ENCODE measurements around the gene MICAL3.

MICAL3 gene

DNA sequence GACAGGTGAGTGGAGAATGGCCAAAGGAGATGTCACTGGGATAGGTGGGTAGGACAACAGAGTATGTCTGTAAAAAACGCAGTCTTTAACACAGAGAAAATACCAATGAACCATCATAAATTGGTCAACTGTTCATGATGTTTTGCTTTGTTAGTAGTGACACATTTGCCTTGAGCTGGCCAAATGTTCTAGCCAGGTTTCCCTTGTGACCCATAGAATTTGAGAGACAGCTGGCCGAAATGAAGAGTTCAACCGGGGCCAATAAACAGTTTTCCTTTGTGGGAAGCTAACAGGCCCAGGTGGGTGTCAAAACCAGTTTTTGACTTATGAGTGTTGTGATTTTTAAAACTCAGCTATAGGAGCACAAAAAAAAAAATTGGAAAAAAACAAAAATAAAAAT lies 133.5 kb downstream of the MICAL3 start:
- WGBS (ENCODE audit: extremely low coverage, insufficient coverage, insufficient read length), result no CpG with 5 or more reads among the region's 3 CpGs
- no peak overlapping the region for H3K4me3 ChIP-seq (ENCODE audit: low read depth, low read length)
- H3K4me1 ChIP-seq (ENCODE audit: control insufficient read depth in 1 of 2, insufficient read depth in 2 of 2, low read length in 2 of 2), result peaks cover 0 to 2% of the 10 kb centered on the region in 2 experiments
- H3K18ac ChIP-seq (ENCODE audit: low read length), result no peak overlapping the region
- H3K4ac ChIP-seq (ENCODE audit: low read depth, low read length), result no peak overlapping the region
- H2BK5ac ChIP-seq (ENCODE audit: low read depth, low read length, poor library complexity), result no peak overlapping the region
- DNase-seq, result no peak
- no peaks in the 10 kb centered on the region for H3K27me3 ChIP-seq (ENCODE audit: insufficient read depth, low read length)
- H4K91ac ChIP-seq (ENCODE audit: low read depth, low read length), result no peak overlapping the region
- no peak overlapping the region for H2AFZ ChIP-seq (ENCODE audit: insufficient read depth, low read length, poor library complexity)
- H3K9me3 ChIP-seq (ENCODE audit: insufficient read depth, low read depth, low read length), result no peaks in the 10 kb centered on the region
- H3K36me3 ChIP-seq (ENCODE audit: control insufficient read depth in 1 of 2, insufficient read depth in 2 of 2, low read length in 2 of 2), result peaks cover 12 to 21% of the 10 kb centered on the region in 2 experiments
- H3K9ac ChIP-seq (ENCODE audit: low read length), result no peak overlapping the region
- no peak overlapping the region for H2BK120ac ChIP-seq (ENCODE audit: insufficient read depth, low read length, poor library complexity)
- H3K27ac ChIP-seq (ENCODE audit: low read depth, low read length), result no peak overlapping the region
- no peak overlapping the region for H2AK5ac ChIP-seq (ENCODE audit: low read length)
- H3K4me2 ChIP-seq (ENCODE audit: low read length), result no peak overlapping the region
- H4K12ac ChIP-seq (ENCODE audit: low read depth, low read length), result no peak overlapping the region
- H3K23ac ChIP-seq (ENCODE audit: low read length), result no peak overlapping the region
- no peaks in the 10 kb centered on the region for H3K79me1 ChIP-seq (ENCODE audit: low read length)
- no peaks in the 10 kb centered on the region for H3K79me2 ChIP-seq (ENCODE audit: control insufficient read depth, insufficient read depth, low read length, poor library complexity)
- no peak overlapping the region for H3K14ac ChIP-seq (ENCODE audit: low read length)
- no peak overlapping the region for H4K8ac ChIP-seq (ENCODE audit: low read depth, low read length)
- no peak overlapping the region for H2BK12ac ChIP-seq (ENCODE audit: low read length)

DNA sequence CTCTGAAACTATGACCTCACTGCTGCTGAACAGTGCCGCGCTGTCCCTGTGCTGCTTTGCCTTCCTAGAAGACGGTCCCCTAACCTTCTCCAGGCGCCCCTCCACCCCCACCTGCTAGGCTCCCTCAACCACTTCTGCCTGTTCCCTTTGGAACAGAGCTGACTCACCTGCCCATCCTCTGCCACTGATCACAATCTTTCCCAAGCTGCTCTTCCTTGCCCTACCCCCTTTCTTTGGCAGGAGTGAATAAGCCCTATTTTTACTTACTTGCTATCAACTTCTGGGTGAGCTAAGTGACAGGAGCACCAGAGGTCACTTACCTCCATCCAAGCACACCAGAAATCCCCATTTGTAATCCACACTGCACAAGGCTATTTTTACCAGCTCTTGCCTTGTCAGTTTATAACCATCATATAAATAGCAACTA lies 134.1 kb downstream of the MICAL3 start:
- no peak overlapping the region for H3K14ac ChIP-seq (ENCODE audit: low read length)
- no peak overlapping the region for H3K9ac ChIP-seq (ENCODE audit: low read length)
- H2BK120ac ChIP-seq (ENCODE audit: insufficient read depth, low read length, poor library complexity), result no peak overlapping the region
- H3K79me1 ChIP-seq (ENCODE audit: low read length), result no peaks in the 10 kb centered on the region
- DNase-seq, result no peak
- H3K4me1 ChIP-seq (ENCODE audit: control insufficient read depth in 1 of 2, insufficient read depth in 2 of 2, low read length in 2 of 2), result peaks cover 0 to 2% of the 10 kb centered on the region in 2 experiments
- H4K8ac ChIP-seq (ENCODE audit: low read depth, low read length), result no peak overlapping the region
- H3K4ac ChIP-seq (ENCODE audit: low read depth, low read length), result no peak overlapping the region
- no peak overlapping the region for H4K12ac ChIP-seq (ENCODE audit: low read depth, low read length)
- no peak overlapping the region for H3K23ac ChIP-seq (ENCODE audit: low read length)
- no peak overlapping the region for H2AK5ac ChIP-seq (ENCODE audit: low read length)
- no peak overlapping the region for H3K4me2 ChIP-seq (ENCODE audit: low read length)
- no peak overlapping the region for H2AFZ ChIP-seq (ENCODE audit: insufficient read depth, low read length, poor library complexity)
- H3K9me3 ChIP-seq (ENCODE audit: insufficient read depth, low read depth, low read length), result no peaks in the 10 kb centered on the region
- no peak overlapping the region for H3K4me3 ChIP-seq (ENCODE audit: low read depth, low read length)
- peaks cover 16 to 24% of the 10 kb centered on the region in 2 experiments for H3K36me3 ChIP-seq (ENCODE audit: control insufficient read depth in 1 of 2, insufficient read depth in 2 of 2, low read length in 2 of 2)
- no peak overlapping the region for H4K91ac ChIP-seq (ENCODE audit: low read depth, low read length)
- H3K18ac ChIP-seq (ENCODE audit: low read length), result no peak overlapping the region
- H2BK5ac ChIP-seq (ENCODE audit: low read depth, low read length, poor library complexity), result no peak overlapping the region
- no peaks in the 10 kb centered on the region for H3K79me2 ChIP-seq (ENCODE audit: control insufficient read depth, insufficient read depth, low read length, poor library complexity)
- no peaks in the 10 kb centered on the region for H3K27me3 ChIP-seq (ENCODE audit: insufficient read depth, low read length)
- WGBS (ENCODE audit: extremely low coverage, insufficient coverage, insufficient read length), result no CpG with 5 or more reads among the region's 4 CpGs
- no peak overlapping the region for H2BK12ac ChIP-seq (ENCODE audit: low read length)
- H3K27ac ChIP-seq (ENCODE audit: low read depth, low read length), result no peak overlapping the region

DNA sequence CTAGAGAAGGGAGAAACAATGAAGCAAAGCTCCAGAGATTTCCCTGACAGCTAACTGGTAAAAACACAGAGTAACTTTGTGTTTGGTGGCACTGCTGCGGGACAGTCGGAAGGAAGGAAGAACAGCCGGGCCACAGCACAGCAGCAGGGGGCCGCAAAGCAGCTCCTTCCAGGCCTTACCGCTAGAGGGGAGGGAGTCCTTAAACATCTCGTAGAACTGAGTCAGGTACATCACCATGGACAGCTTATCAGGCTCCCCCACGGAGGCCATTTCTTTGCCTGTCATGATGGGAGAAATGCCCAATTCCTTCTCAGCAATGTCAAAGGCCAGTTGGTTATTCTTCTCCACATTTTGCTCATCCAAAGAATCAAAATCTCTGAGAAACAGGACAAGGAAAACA lies 135.5 kb downstream of the MICAL3 start:
- no peaks in the 10 kb centered on the region for H3K79me1 ChIP-seq (ENCODE audit: low read length)
- no peaks in the 10 kb centered on the region for H3K9me3 ChIP-seq (ENCODE audit: insufficient read depth, low read depth, low read length)
- no peak overlapping the region for H3K4me3 ChIP-seq (ENCODE audit: low read depth, low read length)
- no peak overlapping the region for H3K4ac ChIP-seq (ENCODE audit: low read depth, low read length)
- DNase-seq, result no peak
- H3K36me3 ChIP-seq (ENCODE audit: control insufficient read depth in 1 of 2, insufficient read depth in 2 of 2, low read length in 2 of 2), result peaks cover 16 to 26% of the 10 kb centered on the region in 2 experiments
- H3K4me1 ChIP-seq (ENCODE audit: control insufficient read depth in 1 of 2, insufficient read depth in 2 of 2, low read length in 2 of 2), result peaks cover 4% of the 10 kb centered on the region in 2 experiments
- no peak overlapping the region for H2AK5ac ChIP-seq (ENCODE audit: low read length)
- no peak overlapping the region for H3K27ac ChIP-seq (ENCODE audit: low read depth, low read length)
- no peak overlapping the region for H2BK12ac ChIP-seq (ENCODE audit: low read length)
- H4K8ac ChIP-seq (ENCODE audit: low read depth, low read length), result no peak overlapping the region
- H3K79me2 ChIP-seq (ENCODE audit: control insufficient read depth, insufficient read depth, low read length, poor library complexity), result no peaks in the 10 kb centered on the region
- WGBS (ENCODE audit: extremely low coverage, insufficient coverage, insufficient read length), result no CpG with 5 or more reads among the region's 7 CpGs
- H3K4me2 ChIP-seq (ENCODE audit: low read length), result no peak overlapping the region
- H2BK5ac ChIP-seq (ENCODE audit: low read depth, low read length, poor library complexity), result no peak overlapping the region
- no peak overlapping the region for H3K18ac ChIP-seq (ENCODE audit: low read length)
- H3K23ac ChIP-seq (ENCODE audit: low read length), result no peak overlapping the region
- H2BK120ac ChIP-seq (ENCODE audit: insufficient read depth, low read length, poor library complexity), result no peak overlapping the region
- H2AFZ ChIP-seq (ENCODE audit: insufficient read depth, low read length, poor library complexity), result no peak overlapping the region
- H3K14ac ChIP-seq (ENCODE audit: low read length), result no peak overlapping the region
- no peak overlapping the region for H4K91ac ChIP-seq (ENCODE audit: low read depth, low read length)
- H3K9ac ChIP-seq (ENCODE audit: low read length), result no peak overlapping the region
- H3K27me3 ChIP-seq (ENCODE audit: insufficient read depth, low read length), result no peaks in the 10 kb centered on the region
- H4K12ac ChIP-seq (ENCODE audit: low read depth, low read length), result no peak overlapping the region

DNA sequence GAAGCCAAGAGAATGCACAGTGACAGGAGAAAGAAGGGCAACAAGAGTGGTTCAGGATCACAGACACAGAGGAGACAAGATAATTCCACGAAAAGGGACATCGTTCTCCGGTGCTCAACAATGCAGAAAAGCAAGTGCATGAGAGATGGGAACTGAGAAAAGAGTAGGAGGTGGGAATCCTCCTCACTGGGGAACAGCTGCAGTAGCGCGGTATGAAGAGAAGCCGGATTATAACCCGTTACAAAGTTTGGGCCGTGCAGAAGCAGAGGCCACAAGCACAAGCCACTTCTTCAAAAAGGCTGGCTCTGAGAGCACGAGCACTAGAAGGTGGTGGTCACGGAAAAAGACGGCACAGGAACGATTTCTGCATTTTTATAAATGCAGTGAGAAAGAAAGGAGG lies 135.9 kb downstream of the MICAL3 start:
- Histone ChIP-seq H3K79me1 (ENCODE audit: low read length) (no peaks in the 10 kb centered on the region), H3K9ac (ENCODE audit: low read length) (no peak overlapping the region), H3K36me3 (ENCODE audit: control insufficient read depth in 1 of 2, insufficient read depth in 2 of 2, low read length in 2 of 2) (peaks cover 14 to 26% of the 10 kb centered on the region in 2 experiments), H2BK5ac (ENCODE audit: low read depth, low read length, poor library complexity) (no peak overlapping the region), H4K8ac (ENCODE audit: low read depth, low read length) (no peak overlapping the region), H2BK12ac (ENCODE audit: low read length) (no peak overlapping the region), H2AK5ac (ENCODE audit: low read length) (no peak overlapping the region), H2BK120ac (ENCODE audit: insufficient read depth, low read length, poor library complexity) (no peak overlapping the region), H3K23ac (ENCODE audit: low read length) (no peak overlapping the region), H3K4me2 (ENCODE audit: low read length) (no peak overlapping the region), H3K79me2 (ENCODE audit: control insufficient read depth, insufficient read depth, low read length, poor library complexity) (no peaks in the 10 kb centered on the region), H2AFZ (ENCODE audit: insufficient read depth, low read length, poor library complexity) (no peak overlapping the region), H3K27me3 (ENCODE audit: insufficient read depth, low read length) (no peaks in the 10 kb centered on the region), H3K4me1 (ENCODE audit: control insufficient read depth in 1 of 2, insufficient read depth in 2 of 2, low read length in 2 of 2) (peaks cover 4% of the 10 kb centered on the region in 2 experiments), H3K4ac (ENCODE audit: low read depth, low read length) (no peak overlapping the region), H3K9me3 (ENCODE audit: insufficient read depth, low read depth, low read length) (no peaks in the 10 kb centered on the region), H3K18ac (ENCODE audit: low read length) (no peak overlapping the region), H3K14ac (ENCODE audit: low read length) (no peak overlapping the region), H4K12ac (ENCODE audit: low read depth, low read length) (no peak overlapping the region), H3K27ac (ENCODE audit: low read depth, low read length) (no peak overlapping the region), H3K4me3 (ENCODE audit: low read depth, low read length) (no peak overlapping the region), H4K91ac (ENCODE audit: low read depth, low read length) (no peak overlapping the region)
- WGBS (ENCODE audit: extremely low coverage, insufficient coverage, insufficient read length), result no CpG with 5 or more reads among the region's 12 CpGs
- DNase-seq, result no peak
